Uterus (tissue), 4 donors: ENCODE data around the gene VPS54. TPM values are rescaled to one million over a fixed set of nuclear protein-coding genes. Genes with fewer than 3 reads are reported as not detected.

Experiments used
- DNase-seq, 2 donors: peaks; one replicate each; pipeline ENCODE4 v3.0.0-alpha.2; 2019 to 2020
- H3K27ac ChIP-seq, 2 donors: fragments of 200-600 bp; sonication (generic); 1 replicate in 1 of 2; 2 replicates in 1 of 2; pipeline ENCODE4 v1.5.1; 2016 to 2018
- H3K27me3 ChIP-seq, 2 donors: fragments of 200-600 bp; sonication (generic); one replicate each; pipeline ENCODE4 v1.5.1; 2018 to 2019; ENCODE audit warnings: control low read depth in 1 of 2
- H3K36me3 ChIP-seq, 2 donors: fragments of 200-600 bp; sonication (generic); one replicate each; pipeline ENCODE4 v1.5.1; 2019; ENCODE audit warnings: control low read depth in 1 of 2
- H3K4me1 ChIP-seq, 2 donors: fragments of 200-600 bp; sonication (generic); one replicate each; pipeline ENCODE4 v1.5.1; 2018 to 2019; ENCODE audit warnings: control low read depth in 1 of 2
- H3K4me3 ChIP-seq, 2 donors: fragments of 200-600 bp; sonication (generic); 1 replicate in 1 of 2; 2 replicates in 1 of 2; pipeline ENCODE4 v1.5.1; 2018 to 2019; ENCODE audit warnings: mild to moderate bottlenecking in 1 of 2
- H3K9me3 ChIP-seq, 2 donors: fragments of 200-600 bp; sonication (generic); one replicate each; pipeline ENCODE4 v1.5.1; 2019; ENCODE audit warnings: control low read depth in 1 of 2
- CTCF ChIP-seq, 4 experiments: fragments of 200-600 bp in 2 of 4; fragments of 450-650 bp in 2 of 4; sonication (generic) in 2 of 4; IDR thresholded peaks; one replicate each; pipeline ENCODE4 v1.5.1; 2016 to 2019; ENCODE audit warnings: antibody characterized with exemption in 4 of 4, mild to moderate bottlenecking in 2 of 4, moderate library complexity in 1 of 4
- POLR2A ChIP-seq, 2 donors: fragments of 450-650 bp; IDR thresholded peaks; one replicate each; pipeline ENCODE4 v1.6.1; 2016; ENCODE audit warnings: antibody characterized with exemption in 2 of 2, mild to moderate bottlenecking in 1 of 2, moderate library complexity in 1 of 2
- intact Hi-C: fragments of 100-400 bp; cut with DNase I; formaldehyde crosslinking; loops from one replicate; pipeline ENCODE4 v1.15.1; 2023; ENCODE audit warnings: low total_unique reads
- total RNA-seq, 4 donors: library from RNA; depleted of rRNA in 3 of 4; stranded (reverse); fragments of >200 nt in 3 of 4; gene quantifications; one replicate each; pipeline versions ENCODE4 v1.1.0 to v1.2.4, GENCODE V29; 2014 to 2023
- donor health status: DM: yes; HTN: yes; CAD: no.

Gene VPS54
- total RNA-seq, 4 donors from 2014 or later, result 32.1 to 55.2 (median 39.8) TPM

- TF ChIP-seq CTCF (IDR thresholded peaks at IDR 0.05) (no peak), POLR2A (IDR thresholded peaks at IDR 0.05) (no peak)
- no peaks in the 10 kb centered on the region for H3K4me1 ChIP-seq
- H3K27ac ChIP-seq, result no peak overlapping the region
- H3K27me3 ChIP-seq, result no peaks in the 10 kb centered on the region
- DNase-seq, result no peak
- intact Hi-C loops, result no loop called here
- H3K4me3 ChIP-seq, result no peak overlapping the region
- H3K36me3 ChIP-seq, result no peaks in the 10 kb centered on the region
- no peaks in the 10 kb centered on the region for H3K9me3 ChIP-seq
These were observed 5.2 kb upstream of the VPS54 start for GRCh38 chr2:64024259-64024949.

- Histone ChIP-seq H3K4me1 (no peaks in the 10 kb centered on the region), H3K4me3 (no peak overlapping the region), H3K27ac (no peak overlapping the region), H3K36me3 (no peaks in the 10 kb centered on the region), H3K9me3 (no peaks in the 10 kb centered on the region), H3K27me3 (no peaks in the 10 kb centered on the region)
- intact Hi-C loops, result no loop called here
- TF ChIP-seq POLR2A (IDR thresholded peaks at IDR 0.05), result no peak
- no peak for TF ChIP-seq CTCF (IDR thresholded peaks at IDR 0.05)
- DNase-seq, result no peak
These were observed 4.4 kb upstream of the VPS54 start for GRCh38 chr2:64023485-64024258.

- no peak for DNase-seq
- no peak overlapping the region for H3K4me3 ChIP-seq
- H3K36me3 ChIP-seq, result no peaks in the 10 kb centered on the region
- no peaks in the 10 kb centered on the region for H3K4me1 ChIP-seq
- intact Hi-C loops, result no loop called here
- no peaks in the 10 kb centered on the region for H3K27me3 ChIP-seq
- no peaks in the 10 kb centered on the region for H3K9me3 ChIP-seq
- TF ChIP-seq CTCF (IDR thresholded peaks at IDR 0.05), result no peak
- TF ChIP-seq POLR2A (IDR thresholded peaks at IDR 0.05), result no peak
- H3K27ac ChIP-seq, result peak overlapping the region in 1 of 2 donors; percentile 98
These were observed 2.4 kb upstream of the VPS54 start for GRCh38 chr2:64021578-64021977.

- DNase-seq, result no peak
- intact Hi-C loops, result no loop called here
These were observed 824 bp upstream of the VPS54 start for GRCh38 chr2:64019975-64020528.

More at GRCh38 chr2:64019975-64020528, 824 bp upstream of the VPS54 start:
- Histone ChIP-seq H3K36me3 (no peaks in the 10 kb centered on the region), H3K27ac (peak overlapping the region; percentile 98 to 99), H3K4me3 (peak overlapping the region in 1 of 2 donors; percentile 88), H3K4me1 (no peaks in the 10 kb centered on the region), H3K9me3 (no peaks in the 10 kb centered on the region), H3K27me3 (no peaks in the 10 kb centered on the region)
- no peak for TF ChIP-seq CTCF (IDR thresholded peaks at IDR 0.05)
- no peak for TF ChIP-seq POLR2A (IDR thresholded peaks at IDR 0.05)
